ENCODE results near the gene SLAMF9. TPM values are rescaled to one million over a fixed set of nuclear protein-coding genes. Genes with fewer than 3 reads are reported as not detected.

SLAMF9 gene
- total and polyA plus RNA-seq, 2 donors (not counting 3 experiments of a cell fraction or from before 2014, with no cell fraction given), result not detected

DNA sequence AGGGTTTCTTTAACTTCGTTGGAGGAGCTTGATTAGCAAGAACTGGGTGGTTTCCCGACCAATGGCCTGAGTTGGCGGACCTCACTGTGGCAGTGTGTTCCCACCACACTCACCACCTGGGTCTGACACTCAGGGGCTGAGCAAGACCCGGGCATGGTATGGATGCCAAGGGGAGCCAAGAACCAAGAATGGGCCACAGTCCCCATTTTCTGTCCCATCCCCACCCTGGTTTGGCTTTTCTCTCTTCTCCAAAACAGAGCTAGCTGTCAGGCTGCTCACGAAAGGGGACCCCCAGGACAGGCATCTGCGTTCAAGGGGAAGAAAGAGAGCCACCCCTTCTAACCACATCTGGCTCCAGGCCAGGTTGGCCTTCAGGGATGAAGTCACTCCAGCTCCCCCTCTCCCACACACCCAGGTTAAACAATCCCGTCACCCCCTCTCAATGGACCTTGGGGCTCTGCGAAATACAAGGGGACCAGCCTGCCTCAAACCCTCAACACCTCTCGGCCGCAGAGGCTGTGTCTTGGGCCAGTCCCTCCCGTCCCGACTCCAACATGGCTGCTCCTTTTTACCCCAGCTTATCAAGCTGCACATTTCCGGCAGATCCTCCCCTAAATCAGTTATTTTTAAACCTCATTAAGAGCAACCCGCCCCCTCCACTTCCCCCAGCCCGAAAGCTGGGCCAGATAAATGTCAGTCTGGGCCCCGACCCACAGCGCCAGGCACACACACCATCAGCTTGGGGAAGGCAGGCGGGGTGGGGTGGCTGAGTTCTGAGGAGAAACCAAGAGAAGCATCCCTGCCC, 32.1 kb downstream of the SLAMF9 start:
- Histone ChIP-seq H3K9ac (replicated peaks; ENCODE audit: extremely low read depth, insufficient read depth, low read length) (peak overlapping the region; percentile 100), H3K4me3 (replicated peaks in 1 of 3; ENCODE audit: insufficient read depth in 1 of 3, low read depth in 1 of 3, low read length in 3 of 3) (peak overlapping the region in 1 of 3 experiments; percentile 78), H3K36me3 (ENCODE audit: control insufficient read depth in 2 of 2, extremely low read depth in 1 of 2, insufficient read depth in 2 of 2, low read length in 2 of 2) (peaks cover 13 to 27% of the 10 kb centered on the region in 2 experiments), H3K9me1 (replicated peaks; ENCODE audit: control insufficient read depth, extremely low read depth, insufficient read depth, low read length) (no peaks in the 10 kb centered on the region), H2AFZ (ENCODE audit: low read depth, low read length) (no peak overlapping the region), H3K27me3 (ENCODE audit: control insufficient read depth in 2 of 2, insufficient read depth in 2 of 2, low read length in 2 of 2) (no peaks in the 10 kb centered on the region), H3K27ac (ENCODE audit: insufficient read depth, low read depth, low read length) (peak overlapping the region; percentile 98), H3K79me2 (ENCODE audit: control insufficient read depth, insufficient read depth, low read length) (peaks cover 62% of the 10 kb centered on the region), H3K4me1 (ENCODE audit: control insufficient read depth, extremely low read depth, insufficient read depth, low read length) (peaks cover 30% of the 10 kb centered on the region), H3K9me3 (replicated peaks; ENCODE audit: control insufficient read depth, insufficient read depth, low read length) (no peaks in the 10 kb centered on the region), H4K20me1 (replicated peaks; ENCODE audit: control insufficient read depth, extremely low read depth, insufficient read depth, low read length) (no peaks in the 10 kb centered on the region), H3K4me2 (ENCODE audit: insufficient read depth, low read length) (peak overlapping the region; percentile 85)
- BruUV-seq (replicated peaks), result no TSS peak
- dilution Hi-C loops (cut with MboI; ENCODE audit: extremely low pct_ligation_motif_present, low sequenced_read_pairs) (no loop called here), intact Hi-C loops (cut with micrococcal nuclease) (loop anchor here (5.0 to 10.0 kb wide), 4 partner anchors 270 to 1907 kb away; no protein-coding TSS in a partner anchor)
- DNase-seq (ENCODE audit: low read depth, low spot score) (peak; percentile 42), FAIRE-seq (peak; percentile 18)
- POLR2A ChIA-PET, result interaction anchor here (1.4 kb wide), 1 partner anchor 28 kb away, joined by 6 read pairs; no protein-coding TSS in a partner anchor
- CTCF ChIA-PET, result interaction anchor here (1.5 to 7.5 kb wide), 3 partner anchors 8 to 141 kb away, joined by 3 to 71 read pairs (median 5); partner anchors contain the start of gene DUSP23
- TF ChIP-seq MYC (IDR thresholded peaks at IDR 0.05; ENCODE audit: low read depth, low read length), result no peak
- peak; percentile 27 for TF ChIP-seq POLR2A (IDR thresholded peaks at IDR 0.05; ENCODE audit: low read depth, low read length)
- no peak for TF ChIP-seq JUN (IDR thresholded peaks at IDR 0.05; ENCODE audit: borderline replicate concordance, insufficient read depth, insufficient read length, low read depth)
- TF ChIP-seq FOS (IDR thresholded peaks at IDR 0.05; ENCODE audit: borderline replicate concordance, insufficient read depth, low read length), result no peak

DNA sequence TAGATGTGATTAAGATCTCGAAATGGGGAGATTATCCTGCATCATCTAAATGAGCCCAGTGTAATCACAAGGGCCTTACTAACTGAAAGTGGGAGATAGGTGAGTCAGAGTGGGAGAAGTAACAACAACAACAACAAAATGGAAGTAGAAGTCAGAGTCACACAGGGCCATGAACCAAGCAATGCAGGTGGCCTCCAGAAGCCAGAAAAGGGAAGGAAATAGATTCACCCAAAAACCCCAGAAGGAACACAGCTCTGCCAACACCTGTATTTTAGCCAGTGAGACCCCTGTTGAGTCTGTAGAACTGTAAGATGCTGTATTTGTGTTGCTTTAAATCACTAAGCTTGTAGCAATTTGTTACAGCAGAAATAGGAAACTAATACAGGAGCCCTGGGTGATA, 32.8 kb downstream of the SLAMF9 start:
- intact Hi-C loops (cut with micrococcal nuclease), result loop anchor here (5.0 to 10.0 kb wide), 4 partner anchors 269 to 1906 kb away; no protein-coding TSS in a partner anchor
- DNase-seq (ENCODE audit: low read depth, low spot score) (peak; percentile 26), FAIRE-seq (peak; percentile 40)
- H3K79me2 ChIP-seq (ENCODE audit: control insufficient read depth, insufficient read depth, low read length), result peaks cover 62% of the 10 kb centered on the region
- dilution Hi-C loops (cut with MboI; ENCODE audit: extremely low pct_ligation_motif_present, low sequenced_read_pairs), result no loop called here
- no peaks in the 10 kb centered on the region for H4K20me1 ChIP-seq (replicated peaks; ENCODE audit: control insufficient read depth, extremely low read depth, insufficient read depth, low read length)
- no peak overlapping the region for H3K4me3 ChIP-seq (replicated peaks in 1 of 3; ENCODE audit: insufficient read depth in 1 of 3, low read depth in 1 of 3, low read length in 3 of 3)
- TF ChIP-seq, protein P1, sequence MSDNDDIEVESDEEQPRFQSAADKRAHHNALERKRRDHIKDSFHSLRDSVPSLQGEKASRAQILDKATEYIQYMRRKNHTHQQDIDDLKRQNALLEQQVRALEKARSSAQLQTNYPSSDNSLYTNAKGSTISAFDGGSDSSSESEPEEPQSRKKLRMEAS (IDR thresholded peaks at IDR 0.05; ENCODE audit: insufficient read depth, insufficient read length), result no peak
- TF ChIP-seq FOS (IDR thresholded peaks at IDR 0.05; ENCODE audit: borderline replicate concordance, insufficient read depth, low read length), result no peak
- peak overlapping the region; percentile 98 for H3K27ac ChIP-seq (ENCODE audit: insufficient read depth, low read depth, low read length)
- CTCF ChIA-PET, result interaction anchor here (1.1 to 7.5 kb wide), 3 partner anchors 30 to 141 kb away, joined by 3 to 71 read pairs (median 5); partner anchors contain the start of gene DUSP23
- H3K9ac ChIP-seq (replicated peaks; ENCODE audit: extremely low read depth, insufficient read depth, low read length), result peak overlapping the region; percentile 100
- H3K9me1 ChIP-seq (replicated peaks; ENCODE audit: control insufficient read depth, extremely low read depth, insufficient read depth, low read length), result no peaks in the 10 kb centered on the region
- H3K9me3 ChIP-seq (replicated peaks; ENCODE audit: control insufficient read depth, insufficient read depth, low read length), result no peaks in the 10 kb centered on the region
- no TSS peak for BruUV-seq (replicated peaks)
- no peaks in the 10 kb centered on the region for H3K27me3 ChIP-seq (ENCODE audit: control insufficient read depth in 2 of 2, insufficient read depth in 2 of 2, low read length in 2 of 2)
- peaks cover 13 to 27% of the 10 kb centered on the region in 2 experiments for H3K36me3 ChIP-seq (ENCODE audit: control insufficient read depth in 2 of 2, extremely low read depth in 1 of 2, insufficient read depth in 2 of 2, low read length in 2 of 2)
- no peak overlapping the region for H2AFZ ChIP-seq (ENCODE audit: low read depth, low read length)
- peaks cover 36% of the 10 kb centered on the region for H3K4me1 ChIP-seq (ENCODE audit: control insufficient read depth, extremely low read depth, insufficient read depth, low read length)
- POLR2A ChIA-PET, result no interaction called here
- H3K4me2 ChIP-seq (ENCODE audit: insufficient read depth, low read length), result peak overlapping the region; percentile 85

Measured in endothelial cell of umbilical vein (primary cell).